Measurements from ENCODE around the gene POTEH. TPM values are rescaled to one million over a fixed set of nuclear protein-coding genes. Genes with fewer than 3 reads are reported as not detected.

Gene POTEH
- total RNA-seq = not detected

DNA sequence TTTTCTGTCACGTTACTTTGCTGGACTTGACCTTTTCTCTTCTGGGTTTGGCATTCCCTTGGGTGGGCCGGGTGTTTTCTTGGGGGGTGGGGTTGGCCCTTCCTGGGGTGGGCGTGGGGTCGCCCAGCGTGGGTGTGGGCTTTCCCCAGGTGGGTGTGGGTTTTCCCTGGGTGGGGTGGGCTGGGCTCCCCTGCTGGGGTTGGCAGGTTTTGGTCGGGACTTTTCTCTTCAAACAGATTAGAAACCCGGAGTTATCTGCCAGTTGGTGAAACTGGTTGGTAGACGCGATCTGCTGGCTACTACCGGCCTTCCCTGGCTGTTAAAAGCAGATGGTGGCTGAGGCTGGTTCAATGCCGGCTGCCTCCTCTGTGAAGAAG is at the start of gene POTEH:
TSS of gene POTEH (plus strand) at position 278 of the 377 bp plus-strand sequence. CDS start at position 330, 52 bp downstream.

Small RNAs within 50 kb of the gene (small RNA-seq; reads per million reads assigned to genes)
- gene RNU6-816P (ENCODE audit: low replicate concordance) = not detected

Other genes starting within 250 kb of the POTEH start
- gene OR11H1, start 161.8 kb upstream of the POTEH start, total RNA-seq = not detected